ENCODE results near the gene PHEX.
A peak's percentile ranks its signal among the peaks of the same experiment; 100 is the strongest.

The PHEX gene

GRCh38 chrX:22032084-22032483 lies at the start of gene PHEX:
PHEX (plus strand) TSS chrX:22032325; CDS start chrX:22033006, 681 bp downstream.
- Histone ChIP-seq H3K27ac (ENCODE audit: low read length) (no peak within 1 kb of the TSS), H3K4me1 (ENCODE audit: low read length) (peaks cover 28% of the 10 kb centered on the region), H2AFZ (ENCODE audit: low read depth, low read length) (peak within 1 kb of the TSS; percentile 89), H3K36me3 (replicated peaks; ENCODE audit: low read depth, low read length) (no peaks in the 10 kb centered on the region), H4K20me1 (ENCODE audit: insufficient read depth, low read length) (no peaks in the 10 kb centered on the region), H3K9me3 (ENCODE audit: insufficient read depth, low read length) (no peaks in the 10 kb centered on the region), H3K4me3 (ENCODE audit: low read length) (no peak within 1 kb of the TSS), H3K27me3 (ENCODE audit: low read depth, low read length) (no peaks in the 10 kb centered on the region), H3K4me2 (ENCODE audit: low read length) (peak within 1 kb of the TSS; percentile 50), H3K79me2 (ENCODE audit: low read length) (no peaks in the 10 kb centered on the region), H3K9ac (ENCODE audit: low read length) (no peak within 1 kb of the TSS)
- TF ChIP-seq, protein P1, sequence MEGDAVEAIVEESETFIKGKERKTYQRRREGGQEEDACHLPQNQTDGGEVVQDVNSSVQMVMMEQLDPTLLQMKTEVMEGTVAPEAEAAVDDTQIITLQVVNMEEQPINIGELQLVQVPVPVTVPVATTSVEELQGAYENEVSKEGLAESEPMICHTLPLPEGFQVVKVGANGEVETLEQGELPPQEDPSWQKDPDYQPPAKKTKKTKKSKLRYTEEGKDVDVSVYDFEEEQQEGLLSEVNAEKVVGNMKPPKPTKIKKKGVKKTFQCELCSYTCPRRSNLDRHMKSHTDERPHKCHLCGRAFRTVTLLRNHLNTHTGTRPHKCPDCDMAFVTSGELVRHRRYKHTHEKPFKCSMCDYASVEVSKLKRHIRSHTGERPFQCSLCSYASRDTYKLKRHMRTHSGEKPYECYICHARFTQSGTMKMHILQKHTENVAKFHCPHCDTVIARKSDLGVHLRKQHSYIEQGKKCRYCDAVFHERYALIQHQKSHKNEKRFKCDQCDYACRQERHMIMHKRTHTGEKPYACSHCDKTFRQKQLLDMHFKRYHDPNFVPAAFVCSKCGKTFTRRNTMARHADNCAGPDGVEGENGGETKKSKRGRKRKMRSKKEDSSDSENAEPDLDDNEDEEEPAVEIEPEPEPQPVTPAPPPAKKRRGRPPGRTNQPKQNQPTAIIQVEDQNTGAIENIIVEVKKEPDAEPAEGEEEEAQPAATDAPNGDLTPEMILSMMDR (IDR thresholded peaks at IDR 0.05; ENCODE audit: low read depth, low read length) = no peak

DNA sequence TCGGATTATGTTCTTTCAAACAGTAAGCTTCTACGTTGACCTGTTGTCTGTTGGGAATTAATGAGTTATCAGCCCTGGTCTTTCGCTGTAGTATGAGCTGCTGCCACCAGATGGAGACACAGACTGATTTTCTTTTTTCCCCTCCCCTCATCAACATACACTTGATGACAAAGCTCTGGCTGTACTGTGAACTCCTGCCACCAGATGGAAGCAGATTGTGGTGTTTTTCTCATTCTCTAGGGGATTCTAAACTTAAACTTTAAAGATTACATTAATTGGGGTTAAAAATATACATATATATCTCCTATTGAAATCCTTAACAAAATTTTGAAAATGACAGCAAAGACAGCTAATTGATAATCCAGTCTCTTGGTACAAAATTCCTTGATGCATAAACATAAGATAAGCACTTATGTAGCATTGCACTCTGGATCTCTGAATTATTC lies 46.8 kb upstream of the PHEX start:
- Histone ChIP-seq H3K4me1 (ENCODE audit: low read length) (peaks cover 27% of the 10 kb centered on the region), H3K9me3 (ENCODE audit: insufficient read depth, low read length) (no peaks in the 10 kb centered on the region), H3K27me3 (ENCODE audit: low read depth, low read length) (no peaks in the 10 kb centered on the region), H3K79me2 (ENCODE audit: low read length) (no peaks in the 10 kb centered on the region), H4K20me1 (ENCODE audit: insufficient read depth, low read length) (no peaks in the 10 kb centered on the region), H3K36me3 (replicated peaks; ENCODE audit: low read depth, low read length) (peaks cover 22% of the 10 kb centered on the region), H2AFZ (ENCODE audit: low read depth, low read length) (no peak overlapping the region), H3K4me2 (ENCODE audit: low read length) (peak overlapping the region; percentile 46), H3K27ac (ENCODE audit: low read length) (no peak overlapping the region), H3K9ac (ENCODE audit: low read length) (no peak overlapping the region), H3K4me3 (ENCODE audit: low read length) (no peak overlapping the region)
- TF ChIP-seq EZH2phosphoT487 (IDR thresholded peaks at IDR 0.05; ENCODE audit: low read depth) = no peak
- TF ChIP-seq, protein P1 (IDR thresholded peaks at IDR 0.05; ENCODE audit: low read depth, low read length) = peak; percentile 96

DNA sequence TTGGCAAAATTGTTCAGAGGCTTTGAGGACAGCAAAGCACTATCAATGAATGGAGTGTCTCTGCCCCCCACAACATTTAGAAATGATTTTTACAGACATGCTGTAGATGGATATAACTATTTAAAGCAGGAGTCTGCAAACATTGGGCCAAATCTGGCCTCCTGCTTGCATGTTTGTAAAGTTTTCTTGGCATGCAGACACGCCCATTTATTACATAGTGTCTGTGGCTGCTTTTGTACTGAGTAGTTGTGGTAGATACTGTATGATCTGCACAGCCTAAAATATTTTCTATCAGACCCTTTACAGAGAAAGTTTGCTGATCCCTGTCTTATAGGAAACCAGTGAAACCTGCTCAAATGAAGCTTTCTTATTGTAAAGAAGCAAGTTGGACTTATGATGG lies 45.5 kb upstream of the PHEX start:
- Histone ChIP-seq H4K20me1 (ENCODE audit: insufficient read depth, low read length) (no peaks in the 10 kb centered on the region), H3K4me3 (ENCODE audit: low read length) (no peak overlapping the region), H3K4me2 (ENCODE audit: low read length) (no peak overlapping the region), H3K27ac (ENCODE audit: low read length) (no peak overlapping the region), H2AFZ (ENCODE audit: low read depth, low read length) (no peak overlapping the region), H3K79me2 (ENCODE audit: low read length) (no peaks in the 10 kb centered on the region), H3K4me1 (ENCODE audit: low read length) (peaks cover 39% of the 10 kb centered on the region), H3K36me3 (replicated peaks; ENCODE audit: low read depth, low read length) (peaks cover 33% of the 10 kb centered on the region), H3K27me3 (ENCODE audit: low read depth, low read length) (no peaks in the 10 kb centered on the region), H3K9me3 (ENCODE audit: insufficient read depth, low read length) (no peaks in the 10 kb centered on the region), H3K9ac (ENCODE audit: low read length) (no peak overlapping the region)
- TF ChIP-seq, protein P1 (IDR thresholded peaks at IDR 0.05; ENCODE audit: low read depth, low read length) = no peak
- TF ChIP-seq EZH2phosphoT487 (IDR thresholded peaks at IDR 0.05; ENCODE audit: low read depth) = no peak

DNA sequence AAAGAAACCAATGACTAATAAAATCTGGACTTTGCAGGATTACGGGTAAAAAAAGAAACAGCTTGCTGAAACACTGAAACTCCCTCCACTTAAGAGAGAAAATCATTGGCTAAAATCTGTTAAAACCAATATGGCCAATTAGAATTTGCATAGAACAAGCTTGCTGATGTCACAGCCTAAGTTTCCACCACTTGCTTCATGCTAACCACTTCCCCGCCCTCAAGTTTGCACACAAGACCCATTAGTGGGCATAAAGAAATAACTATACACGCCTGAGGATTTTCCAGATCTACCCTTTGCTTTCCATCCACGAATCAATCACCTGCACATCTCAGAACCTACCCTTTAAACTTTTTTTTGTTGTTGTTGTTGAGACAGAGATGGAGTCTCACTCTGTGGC lies 42.7 kb upstream of the PHEX start:
- Histone ChIP-seq H3K27me3 (ENCODE audit: low read depth, low read length) (no peaks in the 10 kb centered on the region), H4K20me1 (ENCODE audit: insufficient read depth, low read length) (no peaks in the 10 kb centered on the region), H3K36me3 (replicated peaks; ENCODE audit: low read depth, low read length) (peaks cover 41% of the 10 kb centered on the region), H2AFZ (ENCODE audit: low read depth, low read length) (no peak overlapping the region), H3K9me3 (ENCODE audit: insufficient read depth, low read length) (no peaks in the 10 kb centered on the region), H3K4me2 (ENCODE audit: low read length) (no peak overlapping the region), H3K4me3 (ENCODE audit: low read length) (no peak overlapping the region), H3K9ac (ENCODE audit: low read length) (no peak overlapping the region), H3K27ac (ENCODE audit: low read length) (peak overlapping the region; percentile 26; the same call in 1 of the 2 replicates), H3K79me2 (ENCODE audit: low read length) (no peaks in the 10 kb centered on the region), H3K4me1 (ENCODE audit: low read length) (peaks cover 57% of the 10 kb centered on the region)
- TF ChIP-seq, protein P1 (IDR thresholded peaks at IDR 0.05; ENCODE audit: low read depth, low read length) = no peak
- TF ChIP-seq EZH2phosphoT487 (IDR thresholded peaks at IDR 0.05; ENCODE audit: low read depth) = no peak

All from OCI-LY3 (cell line).